Measurements from ENCODE around the gene ATP6AP2.

Gene ATP6AP2

DNA sequence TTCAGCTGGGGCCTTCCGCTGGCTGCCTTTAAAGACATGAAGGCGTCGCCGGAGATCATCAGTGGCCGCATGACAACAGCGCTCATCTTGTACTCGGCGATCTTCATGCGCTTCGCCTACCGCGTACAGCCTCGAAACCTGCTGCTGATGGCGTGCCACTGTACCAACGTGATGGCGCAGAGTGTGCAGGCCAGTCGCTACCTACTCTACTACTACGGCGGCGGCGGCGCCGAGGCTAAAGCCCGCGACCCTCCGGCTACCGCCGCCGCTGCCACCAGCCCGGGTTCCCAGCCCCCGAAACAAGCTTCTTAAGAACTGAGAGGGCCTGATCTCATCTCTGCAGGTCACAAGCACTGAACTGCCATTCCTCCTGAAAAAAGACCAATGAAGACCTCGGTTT, 42.9 kb downstream of the ATP6AP2 start:
- no peak overlapping the region for H3K4me3 ChIP-seq (ENCODE audit: low read length)
- no peak for DNase-seq (ENCODE audit: low read depth, low spot score)

DNA sequence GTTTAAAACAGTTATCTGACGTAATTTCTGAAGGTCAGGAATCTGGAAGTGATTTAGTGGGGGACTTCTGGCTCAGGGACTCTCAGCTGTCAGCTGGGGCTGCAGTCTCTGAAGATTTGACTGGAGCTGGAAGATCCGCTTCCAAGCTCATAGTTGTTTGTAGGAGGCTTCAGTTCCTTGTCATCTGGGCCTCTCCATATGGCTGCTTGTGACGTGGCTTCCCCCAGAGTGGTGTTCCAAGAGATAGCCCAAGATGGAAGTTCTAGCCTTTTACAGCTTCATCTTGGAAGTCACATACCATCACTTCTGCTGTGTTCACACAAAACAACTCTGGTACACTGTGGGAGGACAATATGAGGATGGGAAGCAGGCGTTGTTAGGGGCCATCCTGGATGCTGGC, 44.5 kb downstream of the ATP6AP2 start:
- DNase-seq (ENCODE audit: low read depth, low spot score), result no peak
- H3K4me3 ChIP-seq (ENCODE audit: low read length), result no peak overlapping the region

- DNase-seq (ENCODE audit: low read depth, low spot score), result no peak
These were observed 47.7 kb downstream of the ATP6AP2 start for GRCh38 chrX:40628506-40628905.

DNA sequence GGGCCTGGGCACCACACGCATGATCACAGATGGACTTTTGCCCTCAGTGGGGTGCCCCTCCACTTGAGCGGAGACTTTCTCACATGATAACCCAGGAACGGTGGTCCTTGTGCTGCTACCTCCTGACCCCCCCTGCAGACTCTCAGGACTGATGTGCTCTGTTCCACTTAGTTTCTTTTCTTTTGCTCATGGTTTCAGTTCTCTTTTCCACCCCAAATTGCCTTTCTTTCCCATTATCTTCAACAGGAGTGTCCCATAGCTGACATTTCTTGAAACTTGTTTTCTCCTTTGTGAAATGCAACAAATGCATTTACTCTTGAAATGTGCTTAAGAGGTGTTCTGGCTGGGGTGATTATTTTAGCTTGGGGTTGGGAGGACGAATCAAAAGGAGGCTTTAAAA, 51.4 kb downstream of the ATP6AP2 start:
- no peak for DNase-seq (ENCODE audit: low read depth, low spot score)
- no peak overlapping the region for H3K4me3 ChIP-seq (ENCODE audit: low read length)

More at GRCh38 chrX:40628506-40628905, 47.7 kb downstream of the ATP6AP2 start:
- no peak overlapping the region for H3K4me3 ChIP-seq (ENCODE audit: low read length)

DNA sequence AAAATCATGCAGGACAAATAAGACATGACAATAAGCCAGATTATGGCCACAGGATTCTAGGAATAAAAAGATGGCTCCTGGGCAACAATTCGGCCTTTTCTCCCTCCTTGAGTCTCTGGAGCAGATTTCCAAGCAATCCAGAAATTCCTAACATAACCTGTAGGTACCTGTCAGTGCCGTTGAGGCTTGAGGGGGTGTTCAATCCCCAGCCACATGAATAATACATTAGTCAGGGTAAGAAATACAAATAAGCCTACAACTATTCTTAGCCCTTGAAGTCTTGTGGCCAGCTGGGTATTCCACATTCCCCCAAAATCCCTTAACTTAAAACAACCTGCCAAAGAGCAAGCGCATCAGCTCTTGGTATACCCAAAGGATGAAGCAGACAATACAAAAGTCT, 56.9 kb downstream of the ATP6AP2 start:
- no peak for DNase-seq (ENCODE audit: low read depth, low spot score)
- no peak overlapping the region for H3K4me3 ChIP-seq (ENCODE audit: low read length)

DNA sequence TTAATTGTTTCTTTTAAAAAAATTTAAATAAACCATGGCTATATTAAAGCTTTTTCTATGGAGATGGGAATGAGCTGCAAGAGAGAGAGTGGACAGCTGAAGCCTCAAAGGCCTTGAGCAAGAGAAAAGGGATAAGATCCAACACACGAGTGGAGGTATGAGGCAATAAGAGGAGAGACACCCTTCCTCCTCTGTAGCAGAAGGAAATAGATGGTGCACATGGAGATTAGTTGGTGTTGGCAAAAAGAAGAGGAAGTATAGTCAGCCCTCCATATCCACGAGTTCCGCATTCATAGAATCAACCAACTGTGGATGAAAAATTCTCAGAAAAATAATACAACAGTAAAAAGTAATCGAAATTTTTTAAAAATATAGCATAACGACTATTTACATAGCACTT, 63.4 kb downstream of the ATP6AP2 start:
- H3K4me3 ChIP-seq (ENCODE audit: low read length), result peak overlapping the region; percentile 58
- no peak for DNase-seq (ENCODE audit: low read depth, low spot score)

GRCh38 chrX:40644821-40645358, 64.1 kb downstream of the ATP6AP2 start:
- peak overlapping the region; percentile 58 for H3K4me3 ChIP-seq (ENCODE audit: low read length)
- DNase-seq (ENCODE audit: low read depth, low spot score), result peak; percentile 39

GRCh38 chrX:40646489-40647306, 65.9 kb downstream of the ATP6AP2 start:
- peak overlapping the region; percentile 54 for H3K4me3 ChIP-seq (ENCODE audit: low read length)
- no peak for DNase-seq (ENCODE audit: low read depth, low spot score)

DNA sequence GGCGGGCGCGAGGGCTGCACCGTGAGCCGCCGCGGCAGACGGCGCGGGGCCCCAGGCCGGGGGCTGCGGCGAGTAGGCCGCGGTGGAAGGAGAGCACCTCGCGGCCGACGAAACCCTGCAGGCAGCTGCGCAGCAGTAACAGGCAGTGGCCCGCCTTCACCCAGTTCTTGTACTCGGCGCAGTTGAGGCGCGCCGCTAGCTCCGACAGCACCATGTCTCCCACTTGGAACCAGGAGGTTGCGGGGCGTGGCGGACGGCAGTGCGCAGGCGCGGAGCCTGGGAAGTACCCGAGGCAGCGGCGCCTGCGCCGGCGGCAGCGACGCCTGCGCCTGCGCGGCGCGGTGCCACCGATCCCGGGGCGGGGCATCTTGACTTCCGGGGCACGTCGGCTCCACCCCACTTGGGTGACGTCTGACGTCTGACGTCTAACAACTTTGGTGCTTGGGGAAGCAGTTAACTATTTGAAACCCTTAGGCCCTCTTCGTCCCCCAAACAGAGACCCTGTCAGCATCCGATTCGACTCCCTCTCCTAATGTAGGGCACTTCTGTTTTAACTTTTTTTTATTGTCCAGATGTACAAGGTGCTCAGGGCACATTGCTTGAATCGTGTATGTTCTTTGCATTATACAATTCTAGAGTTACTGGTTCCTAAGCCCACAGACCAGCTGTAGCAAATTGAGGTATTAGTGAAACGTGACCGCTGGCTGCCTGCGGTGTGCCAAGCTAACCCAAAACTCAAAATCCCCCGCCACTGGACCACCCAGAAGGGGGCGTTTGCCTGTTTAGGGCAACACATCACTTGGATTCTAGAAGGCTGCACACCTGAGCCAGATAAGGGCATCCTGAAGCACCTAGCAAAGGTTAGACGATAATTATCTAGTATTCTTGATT, 66.8 kb downstream of the ATP6AP2 start, which contains the start of gene CXorf38:
Gene CXorf38 (minus strand): TSS at position 255 of the 891 bp plus-strand sequence. CDS start 41 bp downstream, at position 214.
- peak within 1 kb of the TSS; percentile 54 for H3K4me3 ChIP-seq (ENCODE audit: low read length)
- DNase-seq (ENCODE audit: low read depth, low spot score), result peak; percentile 76

DNA sequence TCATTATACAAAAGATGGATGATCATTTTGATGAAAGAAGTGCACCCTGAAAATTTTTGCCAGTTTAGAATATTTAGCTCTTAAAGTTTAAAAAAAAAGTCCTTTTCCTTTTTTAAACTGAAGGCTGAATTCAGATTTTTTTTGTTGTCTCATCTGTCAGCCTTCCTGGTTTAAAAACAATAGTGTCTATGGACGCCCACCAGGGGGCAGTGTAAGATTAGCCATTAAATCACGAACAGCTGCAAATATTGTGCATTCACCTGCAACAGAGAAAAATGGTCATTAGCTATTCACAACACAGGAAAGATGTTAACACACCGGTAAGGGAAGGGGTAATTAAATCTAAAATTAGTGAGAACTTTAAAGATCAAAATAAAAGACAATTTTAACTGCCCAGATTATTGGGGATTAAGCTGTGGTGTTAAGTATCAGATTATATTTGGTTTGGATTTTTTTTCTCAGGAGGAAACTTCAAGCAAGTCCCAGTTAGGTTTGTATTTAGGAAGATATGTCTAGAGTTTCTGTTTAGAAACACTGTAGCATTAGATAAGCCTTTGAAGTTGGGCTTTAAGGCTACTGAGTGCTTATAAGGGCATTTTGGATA, 71.0 kb downstream of the ATP6AP2 start:
- H3K4me3 ChIP-seq (ENCODE audit: low read length), result no peak overlapping the region
- peak; percentile 50 for DNase-seq (ENCODE audit: low read depth, low spot score)

- no peak overlapping the region for H3K4me3 ChIP-seq (ENCODE audit: low read length)
- no peak for DNase-seq (ENCODE audit: low read depth, low spot score)
These were observed 71.9 kb downstream of the ATP6AP2 start for GRCh38 chrX:40652664-40653063.

GRCh38 chrX:40653535-40653934, 72.8 kb downstream of the ATP6AP2 start:
- no peak for DNase-seq (ENCODE audit: low read depth, low spot score)
- H3K4me3 ChIP-seq (ENCODE audit: low read length), result no peak overlapping the region
